HEK293T (cell line): ENCODE data around the gene SPPL2A.

Source experiments
- ARNT ChIP-seq: fragments of 450-650 bp; IDR thresholded peaks from 2 replicates; pipeline ENCODE4 v1.6.1; 2017; ENCODE audit warnings: mild to moderate bottlenecking
- ELF4 ChIP-seq: fragments of 450-650 bp; IDR thresholded peaks from 2 replicates; pipeline ENCODE4 v1.6.1; 2017; ENCODE audit warnings: antibody characterized with exemption
- SUZ12 ChIP-seq: fragments of 450-650 bp; IDR thresholded peaks from 2 replicates; pipeline ENCODE4 v1.6.1; 2016; ENCODE audit warnings: mild to moderate bottlenecking

GRCh38 chr15:50712018-50712417, 53.5 kb downstream of the SPPL2A start:
- TF ChIP-seq ELF4 (no peak), ARNT (no peak), SUZ12 (no peak)
